GM10266 (cell line): ENCODE measurements around the gene LSAMP.

Experiments
- DNase-seq: peaks from one replicate; pipeline ENCODE4 v3.0.0; 2012; ENCODE audit errors: extremely low spot score
- CTCF ChIP-seq: IDR thresholded peaks from 2 replicates; pipeline ENCODE4 v1.5.1; 2012; ENCODE audit warnings: mild to moderate bottlenecking, low read depth; ENCODE audit not compliant: control insufficient read depth, insufficient read depth; ENCODE audit errors: missing control alignments

Gene LSAMP

GRCh38 chr3:116059421-116060096 lies 385.7 kb downstream of the LSAMP start:
- no peak for DNase-seq
- no peak for TF ChIP-seq CTCF

- TF ChIP-seq CTCF: no peak
- DNase-seq: no peak
Measured at GRCh38 chr3:116058844-116059243, 386.4 kb downstream of the LSAMP start.

GRCh38 chr3:116057400-116058006 lies 387.8 kb downstream of the LSAMP start:
- no peak for TF ChIP-seq CTCF
- no peak for DNase-seq

GRCh38 chr3:116056280-116056679 lies 389.0 kb downstream of the LSAMP start:
- TF ChIP-seq CTCF: no peak
- peak; percentile 25 for DNase-seq

- DNase-seq: no peak
- no peak for TF ChIP-seq CTCF
Measured at GRCh38 chr3:116053017-116053416, 392.3 kb downstream of the LSAMP start.

- DNase-seq: no peak
- TF ChIP-seq CTCF: no peak
Measured at GRCh38 chr3:116052602-116053001, 392.7 kb downstream of the LSAMP start.

- no peak for DNase-seq
- no peak for TF ChIP-seq CTCF
Measured at GRCh38 chr3:116051586-116051985, 393.7 kb downstream of the LSAMP start.
